Measurements from ENCODE around the gene HLTF.

HLTF gene

DNA sequence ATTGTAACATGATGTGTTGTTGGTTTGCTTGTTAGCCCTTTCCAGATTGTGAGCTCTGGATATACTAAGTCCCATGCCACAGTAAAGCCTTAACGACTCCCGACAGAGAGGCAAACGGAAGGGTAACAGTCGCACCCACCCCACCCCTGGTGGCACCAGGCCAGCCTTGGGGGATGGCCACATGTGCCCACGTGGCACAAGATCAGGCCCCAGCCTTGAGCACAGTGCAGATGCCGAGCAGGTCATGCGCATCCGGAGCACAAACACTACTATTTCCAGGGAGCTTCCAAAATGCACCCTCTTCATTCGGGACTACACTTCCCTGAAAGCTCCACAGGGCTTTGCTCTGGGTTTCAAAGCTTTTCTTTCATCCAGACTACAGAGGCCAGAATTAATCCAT lies 32.4 kb upstream of the HLTF start (continued):
- TF ChIP-seq ZNF221 (tag by site-specific recombination; IDR thresholded peaks at IDR 0.05; ENCODE audit: borderline replicate concordance) (no peak), ZNF121 (tag by site-specific recombination; IDR thresholded peaks at IDR 0.05) (no peak), ZNF585B (tag by site-specific recombination; IDR thresholded peaks at IDR 0.05) (no peak), ZNF596 (tag by site-specific recombination; IDR thresholded peaks at IDR 0.05) (no peak), REPIN1 (tag by site-specific recombination; IDR thresholded peaks at IDR 0.05; ENCODE audit: low read depth) (no peak), WT1 (tag by site-specific recombination; IDR thresholded peaks at IDR 0.05) (no peak), ZNF624 (tag by site-specific recombination; IDR thresholded peaks at IDR 0.05) (no peak), ZNF391 (tag by site-specific recombination; IDR thresholded peaks at IDR 0.05; ENCODE audit: borderline replicate concordance, low read depth) (no peak), ZNF701 (tag by site-specific recombination; IDR thresholded peaks at IDR 0.05) (no peak)
- TF ChIP-seq, protein P1, sequence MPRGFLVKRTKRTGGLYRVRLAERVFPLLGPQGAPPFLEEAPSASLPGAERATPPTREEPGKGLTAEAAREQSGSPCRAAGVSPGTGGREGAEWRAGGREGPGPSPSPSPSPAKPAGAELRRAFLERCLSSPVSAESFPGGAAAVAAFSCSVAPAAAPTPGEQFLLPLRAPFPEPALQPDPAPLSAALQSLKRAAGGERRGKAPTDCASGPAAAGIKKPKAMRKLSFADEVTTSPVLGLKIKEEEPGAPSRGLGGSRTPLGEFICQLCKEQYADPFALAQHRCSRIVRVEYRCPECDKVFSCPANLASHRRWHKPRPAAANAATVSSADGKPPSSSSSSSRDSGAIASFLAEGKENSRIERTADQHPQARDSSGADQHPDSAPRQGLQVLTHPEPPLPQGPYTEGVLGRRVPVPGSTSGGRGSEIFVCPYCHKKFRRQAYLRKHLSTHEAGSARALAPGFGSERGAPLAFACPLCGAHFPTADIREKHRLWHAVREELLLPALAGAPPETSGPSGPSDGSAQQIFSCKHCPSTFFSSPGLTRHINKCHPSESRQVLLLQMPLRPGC (tag by site-specific recombination; IDR thresholded peaks at IDR 0.05), result no peak
- TF ChIP-seq, protein P2, sequence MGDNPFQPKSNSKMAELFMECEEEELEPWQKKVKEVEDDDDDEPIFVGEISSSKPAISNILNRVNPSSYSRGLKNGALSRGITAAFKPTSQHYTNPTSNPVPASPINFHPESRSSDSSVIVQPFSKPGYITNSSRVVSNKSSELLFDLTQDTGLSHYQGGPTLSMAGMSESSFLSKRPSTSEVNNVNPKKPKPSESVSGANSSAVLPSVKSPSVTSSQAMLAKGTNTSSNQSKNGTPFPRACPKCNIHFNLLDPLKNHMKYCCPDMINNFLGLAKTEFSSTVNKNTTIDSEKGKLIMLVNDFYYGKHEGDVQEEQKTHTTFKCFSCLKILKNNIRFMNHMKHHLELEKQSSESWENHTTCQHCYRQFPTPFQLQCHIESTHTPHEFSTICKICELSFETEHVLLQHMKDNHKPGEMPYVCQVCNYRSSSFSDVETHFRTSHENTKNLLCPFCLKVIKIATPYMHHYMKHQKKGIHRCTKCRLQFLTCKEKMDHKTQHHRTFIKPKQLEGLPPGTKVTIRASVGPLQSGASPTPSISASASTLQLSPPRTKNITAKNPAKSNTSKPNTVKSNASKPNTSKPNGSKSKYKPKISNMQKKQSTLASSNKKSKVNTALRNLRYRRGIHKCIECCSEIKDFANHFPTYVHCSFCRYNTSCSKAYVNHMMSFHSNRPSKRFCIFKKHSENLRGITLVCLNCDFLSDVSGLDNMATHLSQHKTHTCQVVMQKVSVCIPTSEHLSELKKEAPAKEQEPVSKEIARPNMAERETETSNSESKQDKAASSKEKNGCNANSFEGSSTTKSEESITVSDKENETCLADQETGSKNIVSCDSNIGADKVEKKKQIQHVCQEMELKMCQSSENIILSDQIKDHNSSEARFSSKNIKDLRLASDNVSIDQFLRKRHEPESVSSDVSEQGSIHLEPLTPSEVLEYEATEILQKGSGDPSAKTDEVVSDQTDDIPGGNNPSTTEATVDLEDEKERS (tag by site-specific recombination; IDR thresholded peaks at IDR 0.05), result no peak
- TF ChIP-seq, protein P3, sequence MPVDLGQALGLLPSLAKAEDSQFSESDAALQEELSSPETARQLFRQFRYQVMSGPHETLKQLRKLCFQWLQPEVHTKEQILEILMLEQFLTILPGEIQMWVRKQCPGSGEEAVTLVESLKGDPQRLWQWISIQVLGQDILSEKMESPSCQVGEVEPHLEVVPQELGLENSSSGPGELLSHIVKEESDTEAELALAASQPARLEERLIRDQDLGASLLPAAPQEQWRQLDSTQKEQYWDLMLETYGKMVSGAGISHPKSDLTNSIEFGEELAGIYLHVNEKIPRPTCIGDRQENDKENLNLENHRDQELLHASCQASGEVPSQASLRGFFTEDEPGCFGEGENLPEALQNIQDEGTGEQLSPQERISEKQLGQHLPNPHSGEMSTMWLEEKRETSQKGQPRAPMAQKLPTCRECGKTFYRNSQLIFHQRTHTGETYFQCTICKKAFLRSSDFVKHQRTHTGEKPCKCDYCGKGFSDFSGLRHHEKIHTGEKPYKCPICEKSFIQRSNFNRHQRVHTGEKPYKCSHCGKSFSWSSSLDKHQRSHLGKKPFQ (tag by site-specific recombination; IDR thresholded peaks at IDR 0.05), result no peak
- TF ChIP-seq, protein P4, sequence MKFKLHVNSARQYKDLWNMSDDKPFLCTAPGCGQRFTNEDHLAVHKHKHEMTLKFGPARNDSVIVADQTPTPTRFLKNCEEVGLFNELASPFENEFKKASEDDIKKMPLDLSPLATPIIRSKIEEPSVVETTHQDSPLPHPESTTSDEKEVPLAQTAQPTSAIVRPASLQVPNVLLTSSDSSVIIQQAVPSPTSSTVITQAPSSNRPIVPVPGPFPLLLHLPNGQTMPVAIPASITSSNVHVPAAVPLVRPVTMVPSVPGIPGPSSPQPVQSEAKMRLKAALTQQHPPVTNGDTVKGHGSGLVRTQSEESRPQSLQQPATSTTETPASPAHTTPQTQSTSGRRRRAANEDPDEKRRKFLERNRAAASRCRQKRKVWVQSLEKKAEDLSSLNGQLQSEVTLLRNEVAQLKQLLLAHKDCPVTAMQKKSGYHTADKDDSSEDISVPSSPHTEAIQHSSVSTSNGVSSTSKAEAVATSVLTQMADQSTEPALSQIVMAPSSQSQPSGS (tag by site-specific recombination; IDR thresholded peaks at IDR 0.05; ENCODE audit: low read depth), result no peak

DNA sequence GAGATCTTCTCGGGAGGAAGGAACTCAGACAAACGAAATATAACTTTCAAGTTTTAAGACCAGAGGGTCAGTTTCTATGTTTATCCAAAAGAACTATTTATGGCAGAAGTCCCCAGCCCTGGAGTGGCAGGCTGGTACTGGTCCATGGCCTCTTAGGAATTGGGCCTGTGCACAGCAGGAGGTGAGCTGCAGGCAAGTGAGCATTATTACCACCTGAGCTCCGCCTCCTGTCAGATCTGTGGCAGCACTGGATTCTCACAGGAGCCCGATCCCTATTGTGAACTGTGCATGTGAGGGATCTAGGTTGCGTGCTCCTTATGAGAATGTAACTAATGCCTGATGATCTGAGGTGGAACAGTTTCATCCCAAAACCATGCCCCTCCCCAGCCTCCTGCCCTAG lies 28.8 kb upstream of the HLTF start:
- Histone ChIP-seq H3K27ac (ENCODE audit: extremely low read depth, low read depth, low read length) (no peak overlapping the region), H3K9me3 (ENCODE audit: control insufficient read depth, insufficient read depth, low read depth, low read length) (no peaks in the 10 kb centered on the region), H3K4me3 (ENCODE audit: low read depth, low read length) (no peak overlapping the region), H3K4me1 (ENCODE audit: control insufficient read depth, insufficient read depth, low read length) (no peaks in the 10 kb centered on the region), H3K36me3 (ENCODE audit: control insufficient read depth in 2 of 2, insufficient read depth in 1 of 2, low read length in 2 of 2) (no peaks in the 10 kb centered on the region)
- TF ChIP-seq ZNF558 (tag by site-specific recombination; IDR thresholded peaks at IDR 0.05), result no peak
- TF ChIP-seq ZNF701 (tag by site-specific recombination; IDR thresholded peaks at IDR 0.05), result no peak
- TF ChIP-seq ZFHX2 (tag by site-specific recombination; conservative IDR thresholded peaks at IDR 0.05), result no peak
- TF ChIP-seq ZNF501 (tag by site-specific recombination; IDR thresholded peaks at IDR 0.05), result no peak
- TF ChIP-seq ZNF549 (tag by site-specific recombination; IDR thresholded peaks at IDR 0.05), result no peak
- no peak for TF ChIP-seq ZNF654 (tag by site-specific recombination; IDR thresholded peaks at IDR 0.05; ENCODE audit: low read depth)
- ChIA-PET POLR2A (no interaction called here), CTCF (no interaction called here)
